M059J (cell line): ENCODE data around the gene CELF5. TPM values are rescaled to one million over a fixed set of nuclear protein-coding genes. Genes with fewer than 3 reads are reported as not detected.
A peak's percentile ranks its signal among the peaks of the same experiment; 100 is the strongest.

Experiments used
- DNase-seq: peaks from one replicate; pipeline ENCODE4 v3.0.0-alpha.2; 2012; ENCODE audit warnings: low read depth
- total RNA-seq: library from RNA; depleted of rRNA; stranded (reverse); fragments of >200 nt; shearing (Covaris generic); gene quantifications from 2 replicates; pipeline ENCODE4 v1.2.3, GENCODE V29; 2014; rRNA removed

CELF5 gene
- not detected in 2 replicates for total RNA-seq

- DNase-seq = peak; percentile 39
These were observed at the start of gene CELF5 for GRCh38 chr19:3224346-3225168. Gene CELF5 (plus strand): TSS chr19:3224661. CDS start chr19:3224740, 79 bp downstream.

GRCh38 chr19:3175781-3176714 lies 48.4 kb upstream of the CELF5 start:
- DNase-seq = peak; percentile 92

- peak; percentile 88 for DNase-seq
These were observed 47.6 kb upstream of the CELF5 start for GRCh38 chr19:3176715-3177501.

- no peak for DNase-seq
These were observed 46.0 kb upstream of the CELF5 start, which contains the start of gene S1PR4 for GRCh38 chr19:3178377-3178972. Gene S1PR4 (plus strand): TSS chr19:3178769. CDS start chr19:3178793, 24 bp downstream.

GRCh38 chr19:3178973-3179738 lies 45.3 kb upstream of the CELF5 start:
- DNase-seq = no peak

- DNase-seq = no peak
These were observed 44.6 kb upstream of the CELF5 start for GRCh38 chr19:3179739-3180293.

GRCh38 chr19:3183721-3184641 lies 40.5 kb upstream of the CELF5 start:
- DNase-seq = no peak

GRCh38 chr19:3184847-3185460 lies 39.5 kb upstream of the CELF5 start:
- peak; percentile 79 for DNase-seq

- DNase-seq = peak; percentile 91
These were observed 38.9 kb upstream of the CELF5 start, which contains the start of gene NCLN for GRCh38 chr19:3185461-3186159. Gene NCLN (plus strand): TSS chr19:3185930. CDS start chr19:3186031, 101 bp downstream.

GRCh38 chr19:3186160-3186688 lies 38.2 kb upstream of the CELF5 start:
- DNase-seq = no peak

GRCh38 chr19:3186891-3187661 lies 37.4 kb upstream of the CELF5 start:
- no peak for DNase-seq

GRCh38 chr19:3187662-3188511 lies 36.6 kb upstream of the CELF5 start:
- DNase-seq = no peak

GRCh38 chr19:3188627-3189596 lies 35.5 kb upstream of the CELF5 start:
- DNase-seq = no peak

- no peak for DNase-seq
These were observed 34.6 kb upstream of the CELF5 start for GRCh38 chr19:3189702-3190469.
